Pancreas (tissue), 10 donors: ENCODE data around the gene ARHGAP35. TPM values are rescaled to one million over a fixed set of nuclear protein-coding genes. Genes with fewer than 3 reads are reported as not detected.
"Not testable (repeated sequence)": the region's sequence is repeated elsewhere in the genome, so short reads cannot be mapped to it uniquely, and the experiment has no call there.

Experiments used
- ATAC-seq, 4 donors: fragments of 200-7000 bp; cut with Tn5 transposase; one replicate each; pipeline versions ENCODE4 v1.8.0 to v1.9.1; 2020; ENCODE audit warnings: mild to moderate bottlenecking in 4 of 4, moderate library complexity in 4 of 4
- DNase-seq, 6 donors: peaks; one replicate each; pipeline ENCODE4 v3.0.0-alpha.2; 2020
- FAIRE-seq: peaks from 2 replicates; lab custom pipeline; 2012; peaks lifted over from hg19 to GRCh38; lab: Jason Lieb, UNC
- H3K27ac ChIP-seq, 4 donors: fragments of 200-600 bp; sonication (generic); 1 replicate in 3 of 4; 2 replicates in 1 of 4; pipeline versions ENCODE4 v1.5.0 to v1.8.0; 2020
- H3K27me3 ChIP-seq, 4 donors: fragments of 200-600 bp; one replicate each; pipeline ENCODE4 v1.8.0; 2021
- H3K36me3 ChIP-seq, 3 donors: fragments of 200-600 bp; sonication (generic) in 1 of 3; one replicate each; pipeline versions ENCODE4 v1.5.0 to v1.8.0; 2020 to 2021
- H3K4me1 ChIP-seq, 3 donors: fragments of 200-600 bp; one replicate each; pipeline ENCODE4 v1.8.0; 2021
- H3K4me3 ChIP-seq, 4 donors: fragments of 200-600 bp; sonication (generic) in 2 of 4; one replicate each; pipeline versions ENCODE4 v1.5.0 to v1.8.0; 2020 to 2021
- H3K9me3 ChIP-seq, 4 donors: fragments of 200-600 bp; one replicate each; pipeline ENCODE4 v1.8.0; 2021
- WGBS, 2 donors: extraction: QIAGEN DNeasy Blood & Tissue Kit; methylation state at CpG; one replicate each; pipeline ENCODE4 v1.1.7; 2013; 5-methylcytosine and 5-hydroxymethylcytosine counted together
- intact Hi-C, 3 donors: fragments of 100-400 bp; cut with DNase I; formaldehyde crosslinking; loops; one replicate each; pipeline versions ENCODE4 v1.11.1 to v1.14.2; 2022
- polyA plus RNA-seq, 2 donors: library from polyadenylated mRNA; stranded (reverse); fragments of 200-250 nt; gene quantifications; one replicate each; pipeline ENCODE4 v1.2.3, GENCODE V29; 2013
- total RNA-seq, 6 donors: library from RNA; stranded (reverse); fragmentation: NEBNext Ultra II Directional in 4 of 6; extraction: Animal tissue kit (Norgen Biotek cat#: 25700) in 4 of 6; gene quantifications; one replicate each; pipeline versions ENCODE4 v1.2.1 to v1.2.4, GENCODE V29; 2021 to 2023
- TF ChIP-seq, protein P1 (sequence below), 4 donors: fragments of 200-600 bp; sonication (generic) in 3 of 4; IDR thresholded peaks; one replicate each; pipeline versions ENCODE4 v1.5.0 to v1.8.0; 2021; ENCODE audit warnings: antibody characterized with exemption in 4 of 4
- donor health status: healthy with polysubstance abuse.
- donor health status: DM: no; HTN: no; CAD: no; lungs with moderate emphysema.
- donor health status: DM: no; HTN: no; CAD: no.
- donor health status: control.
- donor health status: control.
- donor health status: Bipolar disorder and iron deficiency.
- donor health status: DM: yes; HTN: yes; CAD: no.
- donor health status: DM: no; HTN: no; CAD: no.
- donor health status: DM: no; HTN: no; CAD: no.
- donor health status: DM: yes; HTN: yes; CAD: no.

Gene ARHGAP35
- total and polyA plus RNA-seq, 8 donors = 8.4 to 26.8 (median 18.9) TPM

DNA sequence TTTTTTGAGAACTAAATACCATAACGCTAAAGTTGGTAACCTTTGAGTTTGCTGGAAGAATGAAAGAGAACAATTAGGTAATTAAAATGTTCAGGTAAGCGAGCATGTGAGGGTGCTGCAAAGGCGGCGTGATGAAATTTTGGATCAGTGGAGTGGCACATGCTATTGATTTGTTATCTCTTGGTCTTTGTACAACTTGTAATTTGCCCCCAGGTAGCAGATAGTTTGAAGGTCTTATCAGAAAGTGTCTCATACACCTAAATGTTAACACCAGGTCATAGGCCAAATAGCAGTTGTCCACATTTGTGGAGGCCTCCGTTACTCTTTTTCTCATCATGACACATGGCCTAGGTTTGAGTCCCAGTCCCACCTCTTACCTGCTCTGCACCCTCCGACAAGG, 14.9 kb downstream of the ARHGAP35 start:
- Histone ChIP-seq H3K9me3 (no peaks in the 10 kb centered on the region), H3K4me3 (no peak overlapping the region), H3K36me3 (no peaks in the 10 kb centered on the region), H3K4me1 (no peaks in the 10 kb centered on the region), H3K27ac (no peak overlapping the region), H3K27me3 (no peaks in the 10 kb centered on the region)
- FAIRE-seq (no peak), ATAC-seq (no peak), DNase-seq (no peak)
- intact Hi-C loops = no loop called here
- TF ChIP-seq, protein P1, sequence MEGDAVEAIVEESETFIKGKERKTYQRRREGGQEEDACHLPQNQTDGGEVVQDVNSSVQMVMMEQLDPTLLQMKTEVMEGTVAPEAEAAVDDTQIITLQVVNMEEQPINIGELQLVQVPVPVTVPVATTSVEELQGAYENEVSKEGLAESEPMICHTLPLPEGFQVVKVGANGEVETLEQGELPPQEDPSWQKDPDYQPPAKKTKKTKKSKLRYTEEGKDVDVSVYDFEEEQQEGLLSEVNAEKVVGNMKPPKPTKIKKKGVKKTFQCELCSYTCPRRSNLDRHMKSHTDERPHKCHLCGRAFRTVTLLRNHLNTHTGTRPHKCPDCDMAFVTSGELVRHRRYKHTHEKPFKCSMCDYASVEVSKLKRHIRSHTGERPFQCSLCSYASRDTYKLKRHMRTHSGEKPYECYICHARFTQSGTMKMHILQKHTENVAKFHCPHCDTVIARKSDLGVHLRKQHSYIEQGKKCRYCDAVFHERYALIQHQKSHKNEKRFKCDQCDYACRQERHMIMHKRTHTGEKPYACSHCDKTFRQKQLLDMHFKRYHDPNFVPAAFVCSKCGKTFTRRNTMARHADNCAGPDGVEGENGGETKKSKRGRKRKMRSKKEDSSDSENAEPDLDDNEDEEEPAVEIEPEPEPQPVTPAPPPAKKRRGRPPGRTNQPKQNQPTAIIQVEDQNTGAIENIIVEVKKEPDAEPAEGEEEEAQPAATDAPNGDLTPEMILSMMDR (IDR thresholded peaks at IDR 0.05) = no peak
- 88 to 90% methylated on average over 6 of the region's 6 CpGs for WGBS, 2 donors

DNA sequence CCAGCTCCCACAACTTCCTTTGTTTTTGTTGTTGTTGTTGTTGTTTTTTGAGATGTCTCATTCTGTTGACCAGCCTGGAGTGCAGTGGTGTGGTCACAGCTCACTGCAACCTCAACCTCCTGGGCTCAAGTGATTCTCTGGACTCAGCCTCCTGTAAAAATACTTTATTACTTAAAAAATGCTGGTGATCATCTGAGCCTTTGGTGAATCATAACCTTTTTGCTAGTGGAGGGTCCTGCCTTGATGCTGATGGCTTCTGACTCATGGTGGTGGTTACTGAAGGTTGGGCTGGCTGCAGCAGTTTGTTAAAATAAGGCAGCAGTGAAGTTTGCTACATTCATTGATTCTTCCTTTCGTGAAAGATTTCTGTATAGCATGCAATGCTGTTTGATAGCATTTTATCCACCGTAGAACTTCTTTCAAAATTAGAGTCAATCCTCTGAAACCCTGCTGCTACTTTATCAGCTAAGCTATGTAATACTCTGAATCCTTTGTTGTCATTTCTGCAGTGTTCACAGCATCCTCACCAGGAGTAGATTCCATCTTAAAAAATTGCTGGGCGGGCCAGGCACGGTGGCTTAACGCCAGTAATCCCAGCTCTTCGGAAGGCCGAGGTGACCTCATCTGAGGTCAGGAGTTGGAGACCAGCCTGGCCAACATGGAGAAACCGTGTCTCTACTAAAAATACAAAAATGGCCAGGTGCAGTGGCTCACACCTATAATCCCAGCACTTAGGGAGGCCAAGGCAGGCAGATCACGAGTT, 18.0 kb downstream of the ARHGAP35 start:
- Histone ChIP-seq H3K27ac (no peak overlapping the region), H3K36me3 (no peaks in the 10 kb centered on the region), H3K4me1 (no peaks in the 10 kb centered on the region), H3K27me3 (no peaks in the 10 kb centered on the region), H3K4me3 (no peak overlapping the region), H3K9me3 (no peaks in the 10 kb centered on the region)
- intact Hi-C loops = no loop called here
- 78 to 85% methylated on average over 9 of the region's 9 CpGs for whole genome bisulfite sequencing, 2 donors
- no peak for FAIRE-seq
- ATAC-seq = no peak
- TF ChIP-seq, protein P1 (IDR thresholded peaks at IDR 0.05) = no peak
- DNase-seq = no peak

DNA sequence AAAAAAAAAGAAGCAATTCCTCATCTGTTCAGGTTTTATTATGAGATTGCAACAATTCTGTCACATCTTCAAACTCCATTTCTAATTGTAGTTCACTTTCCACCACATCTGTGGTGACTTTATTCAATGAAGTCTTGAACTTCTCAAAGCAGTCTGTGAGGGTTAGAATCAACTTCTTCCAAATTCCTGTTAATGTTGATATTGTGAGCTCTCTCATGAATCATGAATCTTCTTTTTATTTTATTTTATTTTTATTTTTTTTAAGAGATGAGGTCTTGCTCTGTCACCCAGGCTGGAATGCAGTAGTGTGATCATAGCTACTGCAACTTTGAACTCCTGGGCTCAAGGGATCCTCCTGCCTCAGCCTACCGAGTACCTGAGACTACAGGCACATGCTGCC, 19.6 kb downstream of the ARHGAP35 start:
- H3K36me3 ChIP-seq = no peaks in the 10 kb centered on the region
- TF ChIP-seq, protein P1 (IDR thresholded peaks at IDR 0.05) = no peak
- no peaks in the 10 kb centered on the region for H3K4me1 ChIP-seq
- H3K27me3 ChIP-seq = no peaks in the 10 kb centered on the region
- intact Hi-C loops = no loop called here
- no peak overlapping the region for H3K4me3 ChIP-seq
- no peak overlapping the region for H3K27ac ChIP-seq
- WGBS, 2 donors = 96 to 100% methylated on average over 1 of the region's 1 CpG
- FAIRE-seq (no peak), ATAC-seq (no peak), DNase-seq (no peak)
- H3K9me3 ChIP-seq = no peaks in the 10 kb centered on the region

DNA sequence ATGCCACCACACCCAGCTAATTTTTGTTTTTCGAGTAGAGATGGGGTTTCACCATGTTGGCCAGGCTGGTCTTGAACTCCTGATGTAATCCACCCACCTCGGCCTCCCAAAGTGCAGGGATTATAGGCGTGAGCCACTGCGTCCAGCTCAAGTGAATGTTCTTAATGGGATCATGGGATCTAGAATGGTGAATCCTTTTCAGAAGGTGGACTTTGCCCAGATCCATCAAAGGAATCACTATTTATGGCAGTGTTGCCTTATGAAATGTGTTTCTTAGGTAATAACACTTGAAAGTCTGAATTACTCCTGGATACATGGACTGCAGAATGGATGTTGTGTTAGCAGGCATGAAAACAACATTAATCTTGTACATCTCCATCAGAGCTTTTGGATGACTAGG, 20.3 kb downstream of the ARHGAP35 start:
- H3K9me3 ChIP-seq = no peaks in the 10 kb centered on the region
- WGBS, 2 donors = 96 to 98% methylated on average over 4 of the region's 4 CpGs
- no peak overlapping the region for H3K27ac ChIP-seq
- no peaks in the 10 kb centered on the region for H3K4me1 ChIP-seq
- ATAC-seq = no peak
- no peak for DNase-seq
- TF ChIP-seq, protein P1 (IDR thresholded peaks at IDR 0.05) = no peak
- H3K4me3 ChIP-seq = no peak overlapping the region
- intact Hi-C loops = no loop called here
- FAIRE-seq = no peak
- no peaks in the 10 kb centered on the region for H3K27me3 ChIP-seq
- H3K36me3 ChIP-seq = no peaks in the 10 kb centered on the region

DNA sequence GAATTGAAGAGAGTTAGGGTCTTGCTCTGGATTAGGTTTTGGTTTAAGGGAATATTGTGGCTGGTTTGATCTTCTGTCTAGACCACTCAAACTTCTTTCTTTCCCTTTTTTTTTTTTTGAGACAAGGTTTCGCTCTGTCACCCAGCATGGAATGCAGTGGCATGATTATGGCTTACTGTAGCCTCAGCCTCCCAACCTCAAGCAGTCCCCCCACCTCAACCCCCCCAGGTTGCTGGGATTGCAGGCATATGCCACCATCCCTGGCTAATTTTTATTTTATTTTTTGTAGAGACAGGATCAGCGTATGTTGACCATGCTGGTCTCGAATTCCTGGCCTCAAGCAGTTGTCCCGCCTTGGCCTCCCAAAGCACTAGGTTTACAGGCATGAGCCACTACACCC, 21.2 kb downstream of the ARHGAP35 start:
- H3K4me1 ChIP-seq = no peaks in the 10 kb centered on the region
- H3K27me3 ChIP-seq = no peaks in the 10 kb centered on the region
- 95% methylated on average over 4 of the region's 4 CpGs for WGBS, 2 donors
- H3K4me3 ChIP-seq = no peak overlapping the region
- intact Hi-C loops = no loop called here
- no peak for DNase-seq
- no peak for FAIRE-seq
- H3K36me3 ChIP-seq = no peaks in the 10 kb centered on the region
- ATAC-seq = no peak
- no peaks in the 10 kb centered on the region for H3K9me3 ChIP-seq
- H3K27ac ChIP-seq = no peak overlapping the region
- TF ChIP-seq, protein P1 (IDR thresholded peaks at IDR 0.05) = no peak

DNA sequence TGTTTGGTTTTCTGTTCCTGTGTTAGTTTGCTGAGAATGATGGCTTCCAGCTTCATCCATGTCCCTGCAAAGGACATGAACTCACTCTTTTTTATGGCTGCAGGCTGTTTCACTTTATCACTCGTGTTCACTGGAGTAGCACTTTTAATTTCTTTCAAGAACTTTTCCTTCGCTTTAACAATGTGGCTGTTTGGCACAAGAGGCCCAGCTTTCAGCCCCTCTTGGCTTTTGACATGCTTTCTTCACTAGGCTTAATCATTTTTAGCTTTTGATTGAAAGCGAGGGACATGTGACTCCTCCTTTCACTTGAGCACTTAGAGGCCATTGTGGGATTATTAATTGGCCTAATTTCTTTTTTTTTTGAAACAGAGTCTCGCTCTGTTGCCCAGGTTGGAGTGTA, 22.0 kb downstream of the ARHGAP35 start:
- H3K27me3 ChIP-seq, intact Hi-C loops, H3K4me1 ChIP-seq, H3K36me3 ChIP-seq, H3K4me3 ChIP-seq, H3K27ac ChIP-seq, ATAC-seq, H3K9me3 ChIP-seq, FAIRE-seq, DNase-seq: not testable (repeated sequence)
- WGBS, 2 donors = 83 to 84% methylated on average over 4 of the region's 4 CpGs
